D721Med (cell line): ENCODE results near the gene SHANK1.

Experiments
- DNase-seq: peaks from one replicate; pipeline ENCODE4 v3.0.0; 2011; ENCODE audit warnings: low spot score; ENCODE audit not compliant: insufficient read length
- FAIRE-seq: peaks from 2 replicates; lab custom pipeline; 2011; peaks lifted over from hg19 to GRCh38; lab: Jason Lieb, UNC
- CTCF ChIP-seq: IDR thresholded peaks from 2 replicates; pipeline ENCODE4 v1.5.1; 2012; ENCODE audit warnings: mild to moderate bottlenecking, control low read depth; ENCODE audit not compliant: insufficient read depth; ENCODE audit errors: missing control alignments

SHANK1 gene

GRCh38 chr19:50720921-50721381 is 1.3 kb upstream of the SHANK1 start:
- TF ChIP-seq CTCF: no peak
- no peak for FAIRE-seq
- DNase-seq: no peak

GRCh38 chr19:50720181-50720920 is 749 bp upstream of the SHANK1 start:
- FAIRE-seq (no peak), DNase-seq (no peak)
- TF ChIP-seq CTCF: no peak

- no peak for TF ChIP-seq CTCF
These were observed 525 bp downstream of the SHANK1 start for GRCh38 chr19:50719119-50719435.

GRCh38 chr19:50718255-50719118 is 1.1 kb downstream of the SHANK1 start:
- no peak for TF ChIP-seq CTCF
- DNase-seq (no peak), FAIRE-seq (no peak)

More at GRCh38 chr19:50719119-50719435, 525 bp downstream of the SHANK1 start:
- DNase-seq: no peak
- no peak for FAIRE-seq

- no peak for TF ChIP-seq CTCF
- no peak for DNase-seq
- no peak for FAIRE-seq
These were observed 1.7 kb downstream of the SHANK1 start for GRCh38 chr19:50717891-50718254.

GRCh38 chr19:50717026-50717723 is 2.4 kb downstream of the SHANK1 start:
- no peak for DNase-seq
- FAIRE-seq: no peak
- TF ChIP-seq CTCF: no peak
